G401 (cell line): ENCODE measurements around the gene RUNX3. TPM values are rescaled to one million over a fixed set of nuclear protein-coding genes. Genes with fewer than 3 reads are reported as not detected.
"Not testable (repeated sequence)": the region's sequence is repeated elsewhere in the genome, so short reads cannot be mapped to it uniquely, and the experiment has no call there.

Experiments used
- DNase-seq: peaks from one replicate; pipeline ENCODE4 v3.0.0-alpha.2; 2015; ENCODE audit warnings: low spot score
- in situ Hi-C: cut with HindIII; loops from 2 replicates; pipeline ENCODE4 v1.10.0; 2016; ENCODE audit warnings: low sequenced_read_pairs, mixed read lengths
- total RNA-seq: library from RNA; depleted of rRNA; stranded (reverse); fragments of >200 nt; shearing (Covaris generic); gene quantifications from 2 replicates; pipeline ENCODE4 v1.2.3, GENCODE V29; 2014

RUNX3 gene
- total RNA-seq, 1 experiment from 2014 or later = 0.17 TPM

GRCh38 chr1:24907587-24908294 is 22.3 kb downstream of the RUNX3 start:
- DNase-seq, in situ Hi-C loops: not testable (repeated sequence)

- in situ Hi-C loops = no loop called here
- DNase-seq = no peak
These were observed 23.2 kb downstream of the RUNX3 start for GRCh38 chr1:24906760-24907490.

GRCh38 chr1:24905979-24906720 is 23.9 kb downstream of the RUNX3 start:
- no peak for DNase-seq
- in situ Hi-C loops = no loop called here

GRCh38 chr1:24905355-24905978 is 24.6 kb downstream of the RUNX3 start:
- no peak for DNase-seq
- in situ Hi-C loops = no loop called here

- in situ Hi-C loops = no loop called here
- no peak for DNase-seq
These were observed 25.2 kb downstream of the RUNX3 start for GRCh38 chr1:24904731-24905354.

- DNase-seq = no peak
- in situ Hi-C loops = no loop called here
These were observed 25.9 kb downstream of the RUNX3 start for GRCh38 chr1:24903955-24904730.

- DNase-seq = no peak
- in situ Hi-C loops = no loop called here
These were observed 26.5 kb downstream of the RUNX3 start for GRCh38 chr1:24903560-24903954.

GRCh38 chr1:24903011-24903461 is 27.0 kb downstream of the RUNX3 start:
- DNase-seq = no peak
- in situ Hi-C loops = no loop called here

- no peak for DNase-seq
- in situ Hi-C loops = no loop called here
These were observed 27.6 kb downstream of the RUNX3 start for GRCh38 chr1:24902471-24902891.

GRCh38 chr1:24901791-24902470 is 28.1 kb downstream of the RUNX3 start:
- in situ Hi-C loops = no loop called here
- DNase-seq = no peak

- no peak for DNase-seq
- in situ Hi-C loops = no loop called here
These were observed 28.9 kb downstream of the RUNX3 start for GRCh38 chr1:24900985-24901781.

- in situ Hi-C loops = no loop called here
- no peak for DNase-seq
These were observed 29.6 kb downstream of the RUNX3 start for GRCh38 chr1:24900486-24900849.

GRCh38 chr1:24899581-24900485 is 30.2 kb downstream of the RUNX3 start:
- in situ Hi-C loops = no loop called here
- DNase-seq = no peak

GRCh38 chr1:24898909-24899439 is 31.1 kb downstream of the RUNX3 start:
- in situ Hi-C loops = no loop called here
- DNase-seq = no peak

GRCh38 chr1:24898152-24898908 is 31.7 kb downstream of the RUNX3 start:
- no peak for DNase-seq
- in situ Hi-C loops = no loop called here
